ENCODE measurements around the gene FCHSD2. TPM values are rescaled to one million over a fixed set of nuclear protein-coding genes. Genes with fewer than 3 reads are reported as not detected.

The FCHSD2 gene
- total and polyA plus RNA-seq, 2 of the 8 experiments (the other 6 are each of a cell fraction or from before 2014, with no cell fraction given), result 4.1 to 7.8 TPM

- no peak for TF ChIP-seq RFX5 (IDR thresholded peaks at IDR 0.05; ENCODE audit: borderline replicate concordance, low read depth, low read length)
- no peak for TF ChIP-seq JUND (IDR thresholded peaks at IDR 0.05; ENCODE audit: low read length)
Measured at GRCh38 chr11:73107597-73107996, 34.5 kb downstream of the FCHSD2 start (continued).
